Measurements from ENCODE around the gene ZBED2.

DNA sequence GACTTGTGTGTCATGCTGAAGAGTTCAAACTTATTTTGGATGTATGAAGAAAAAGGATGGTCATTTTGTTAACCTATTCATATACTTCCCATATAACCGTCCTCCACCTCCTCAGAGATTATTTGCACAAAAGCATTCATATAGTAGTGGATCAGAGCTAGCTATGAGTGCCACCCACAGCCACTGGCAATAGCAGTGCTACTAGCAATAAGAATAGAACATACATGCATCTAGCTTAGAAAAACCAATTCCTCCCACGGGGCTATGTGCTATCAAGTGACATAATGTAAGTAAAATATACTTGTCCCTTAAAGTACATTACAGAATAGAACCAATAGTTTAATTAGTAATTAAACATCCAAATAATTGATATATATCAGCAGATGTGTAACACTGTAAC, 10.3 kb upstream of the ZBED2 start:
- TF ChIP-seq, protein P1, sequence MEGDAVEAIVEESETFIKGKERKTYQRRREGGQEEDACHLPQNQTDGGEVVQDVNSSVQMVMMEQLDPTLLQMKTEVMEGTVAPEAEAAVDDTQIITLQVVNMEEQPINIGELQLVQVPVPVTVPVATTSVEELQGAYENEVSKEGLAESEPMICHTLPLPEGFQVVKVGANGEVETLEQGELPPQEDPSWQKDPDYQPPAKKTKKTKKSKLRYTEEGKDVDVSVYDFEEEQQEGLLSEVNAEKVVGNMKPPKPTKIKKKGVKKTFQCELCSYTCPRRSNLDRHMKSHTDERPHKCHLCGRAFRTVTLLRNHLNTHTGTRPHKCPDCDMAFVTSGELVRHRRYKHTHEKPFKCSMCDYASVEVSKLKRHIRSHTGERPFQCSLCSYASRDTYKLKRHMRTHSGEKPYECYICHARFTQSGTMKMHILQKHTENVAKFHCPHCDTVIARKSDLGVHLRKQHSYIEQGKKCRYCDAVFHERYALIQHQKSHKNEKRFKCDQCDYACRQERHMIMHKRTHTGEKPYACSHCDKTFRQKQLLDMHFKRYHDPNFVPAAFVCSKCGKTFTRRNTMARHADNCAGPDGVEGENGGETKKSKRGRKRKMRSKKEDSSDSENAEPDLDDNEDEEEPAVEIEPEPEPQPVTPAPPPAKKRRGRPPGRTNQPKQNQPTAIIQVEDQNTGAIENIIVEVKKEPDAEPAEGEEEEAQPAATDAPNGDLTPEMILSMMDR (IDR thresholded peaks at IDR 0.05), result no peak
- TF ChIP-seq POLR2A (IDR thresholded peaks at IDR 0.05), result no peak
- TF ChIP-seq EP300 (IDR thresholded peaks at IDR 0.05; ENCODE audit: low read depth), result no peak
